Heart left ventricle (tissue), 13 donors: ENCODE data around the gene DLEU7.

Experiments used
- POLR2A ChIP-seq, 2 donors: fragments of 450-650 bp; IDR thresholded peaks; one replicate each; pipeline ENCODE4 v1.6.1; 2017; ENCODE audit warnings: antibody characterized with exemption in 2 of 2, mild to moderate bottlenecking in 2 of 2, moderate library complexity in 2 of 2
- TF ChIP-seq, protein P1 (sequence below), 12 donors: fragments of 200-600 bp; sonication (generic) in 4 of 12; IDR thresholded peaks; one replicate each; pipeline versions ENCODE4 v1.5.0 to v1.8.0; 2018 to 2022; ENCODE audit warnings: antibody characterized with exemption in 12 of 12, mild to moderate bottlenecking in 5 of 12
- donor health status: ischemic (EF 13 %, LVEDD 7.1; RV severe dilation, severe dysfunction).
- donor health status: DM: no; HTN: yes; CAD: no.
- donor health status: DM: no; HTN: no; CAD: no.
- donor health status: ischemic (EF 25% LVEDD 6.9; RV normal size, moderate dysfunction).
- donor health status: ischemic (EF 25% LVEDD 5.7; RV mildly dilated, moderate dysfunction).
- donor health status: ischemic (EF 35%, LVEDD 5.7; RV mildly dilated, moderate dysfunction).
- donor health status: nonischemic (EF 11% LVEDD 7.7; RV severe dilation, severe dysfunction).
- donor health status: DM: yes; HTN: yes; CAD: no.
- donor health status: PGD.
- donor health status: ischemic (EF 29% LVEDD 5.4; RV normal size, mild dysfunction).
- donor health status: nonischemic (EF 23%, LVEDD 6.1; RV moderate dilation, normal function).

DNA sequence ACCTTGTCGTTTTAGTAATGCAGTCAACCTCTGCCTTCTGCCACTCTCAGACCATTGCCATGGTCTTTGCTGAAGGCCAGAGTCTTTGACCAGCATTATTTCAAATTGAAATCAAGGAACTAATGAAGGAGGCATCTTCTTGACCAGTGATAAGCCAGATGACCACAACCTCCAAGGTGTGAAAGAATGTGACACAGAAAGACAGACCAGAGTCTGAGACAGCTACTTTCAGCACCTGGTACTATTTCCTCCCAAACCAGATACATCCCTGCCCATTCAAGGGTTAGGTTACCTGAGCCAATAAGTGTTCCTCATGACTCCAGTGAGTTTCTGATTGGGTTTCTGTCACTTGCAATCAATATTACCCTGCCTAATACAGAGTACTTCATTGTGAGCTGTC, 45.8 kb upstream of the DLEU7 start:
- TF ChIP-seq, protein P1, sequence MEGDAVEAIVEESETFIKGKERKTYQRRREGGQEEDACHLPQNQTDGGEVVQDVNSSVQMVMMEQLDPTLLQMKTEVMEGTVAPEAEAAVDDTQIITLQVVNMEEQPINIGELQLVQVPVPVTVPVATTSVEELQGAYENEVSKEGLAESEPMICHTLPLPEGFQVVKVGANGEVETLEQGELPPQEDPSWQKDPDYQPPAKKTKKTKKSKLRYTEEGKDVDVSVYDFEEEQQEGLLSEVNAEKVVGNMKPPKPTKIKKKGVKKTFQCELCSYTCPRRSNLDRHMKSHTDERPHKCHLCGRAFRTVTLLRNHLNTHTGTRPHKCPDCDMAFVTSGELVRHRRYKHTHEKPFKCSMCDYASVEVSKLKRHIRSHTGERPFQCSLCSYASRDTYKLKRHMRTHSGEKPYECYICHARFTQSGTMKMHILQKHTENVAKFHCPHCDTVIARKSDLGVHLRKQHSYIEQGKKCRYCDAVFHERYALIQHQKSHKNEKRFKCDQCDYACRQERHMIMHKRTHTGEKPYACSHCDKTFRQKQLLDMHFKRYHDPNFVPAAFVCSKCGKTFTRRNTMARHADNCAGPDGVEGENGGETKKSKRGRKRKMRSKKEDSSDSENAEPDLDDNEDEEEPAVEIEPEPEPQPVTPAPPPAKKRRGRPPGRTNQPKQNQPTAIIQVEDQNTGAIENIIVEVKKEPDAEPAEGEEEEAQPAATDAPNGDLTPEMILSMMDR (IDR thresholded peaks at IDR 0.05): no peak
- TF ChIP-seq POLR2A (IDR thresholded peaks at IDR 0.05): no peak
